Ishikawa (cell line): ENCODE measurements around the gene DLEC1.

ENCODE experiments used
- CEBPB ChIP-seq: IDR thresholded peaks from 2 replicates; pipeline ENCODE4 v1.6.1; 2012
- CREB1 ChIP-seq: IDR thresholded peaks from 2 replicates; pipeline ENCODE4 v1.6.1; 2012; ENCODE audit warnings: low read depth
- EGR1 ChIP-seq: IDR thresholded peaks from 2 replicates; pipeline ENCODE4 v1.6.1; 2012
- EP300 ChIP-seq: IDR thresholded peaks from 2 replicates; pipeline ENCODE4 v1.6.1; 2012; ENCODE audit warnings: borderline replicate concordance
- FOXM1 ChIP-seq: IDR thresholded peaks from 2 replicates; pipeline ENCODE4 v1.6.1; 2012; ENCODE audit warnings: low read depth, borderline replicate concordance
- NFIC ChIP-seq: IDR thresholded peaks from 2 replicates; pipeline ENCODE4 v1.6.1; 2012
- RAD21 ChIP-seq: IDR thresholded peaks from 2 replicates; pipeline ENCODE4 v1.6.1; 2012; ENCODE audit warnings: low read depth
- TAF1 ChIP-seq: IDR thresholded peaks from 2 replicates; pipeline ENCODE4 v1.6.1; 2012; ENCODE audit warnings: low read depth, mild to moderate bottlenecking
- TCF12 ChIP-seq: IDR thresholded peaks from 2 replicates; pipeline ENCODE4 v1.6.1; 2012; ENCODE audit warnings: low read depth
- TEAD4 ChIP-seq: IDR thresholded peaks from 2 replicates; pipeline ENCODE4 v1.6.1; 2012
- YY1 ChIP-seq: IDR thresholded peaks from 2 replicates; pipeline ENCODE4 v1.6.1; 2012; ENCODE audit warnings: low read depth
- ZBTB7A ChIP-seq: IDR thresholded peaks from 2 replicates; pipeline ENCODE4 v1.6.1; 2012; ENCODE audit warnings: low read depth
- TF ChIP-seq, protein P1 (sequence below): IDR thresholded peaks from 2 replicates; pipeline ENCODE4 v1.6.1; 2012; ENCODE audit warnings: low read depth, mild to moderate bottlenecking
- TF ChIP-seq, protein P2 (sequence below): IDR thresholded peaks from 2 replicates; pipeline ENCODE4 v1.6.1; 2012
- TF ChIP-seq, protein P3 (sequence below): IDR thresholded peaks from 2 replicates; pipeline ENCODE4 v1.6.1; 2012

DLEC1 gene

DNA sequence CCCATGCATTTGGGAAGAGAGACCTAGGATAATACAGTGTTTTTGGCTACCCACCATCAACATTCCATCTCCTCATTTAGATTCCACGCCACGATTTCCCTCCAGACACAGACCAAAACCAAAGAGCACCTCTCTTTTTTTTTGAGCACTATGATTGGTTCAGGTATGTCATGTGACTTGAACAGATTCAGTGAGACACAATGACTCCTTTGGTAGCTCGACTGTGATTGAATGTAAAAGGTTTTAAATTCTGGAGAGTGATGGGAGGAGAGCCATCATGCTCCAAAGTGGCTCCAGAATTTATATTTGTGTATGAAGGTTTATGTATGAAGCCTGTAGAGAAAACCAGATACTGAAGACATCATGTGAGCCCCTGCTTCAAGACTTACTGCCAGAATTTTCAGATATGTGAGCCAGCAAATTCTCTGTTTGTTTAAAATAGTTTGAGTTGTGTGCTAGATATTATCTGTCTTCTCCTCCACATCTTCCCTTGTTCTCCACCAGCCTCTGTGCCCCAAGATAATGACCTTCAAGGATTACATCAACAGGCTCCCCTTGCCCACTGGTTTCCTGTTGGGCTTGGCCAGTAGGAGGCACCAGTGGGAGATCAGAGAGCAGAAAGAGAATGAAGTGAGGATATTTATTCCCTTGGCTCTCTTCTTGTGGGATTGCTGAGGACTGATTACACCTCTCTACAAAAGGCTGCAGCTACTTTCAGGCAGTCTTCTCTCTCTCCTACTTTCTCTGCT lies 111.9 kb downstream of the DLEC1 start:
- TF ChIP-seq ZBTB7A (no peak), EP300 (no peak), FOXM1 (no peak), EGR1 (no peak)

DNA sequence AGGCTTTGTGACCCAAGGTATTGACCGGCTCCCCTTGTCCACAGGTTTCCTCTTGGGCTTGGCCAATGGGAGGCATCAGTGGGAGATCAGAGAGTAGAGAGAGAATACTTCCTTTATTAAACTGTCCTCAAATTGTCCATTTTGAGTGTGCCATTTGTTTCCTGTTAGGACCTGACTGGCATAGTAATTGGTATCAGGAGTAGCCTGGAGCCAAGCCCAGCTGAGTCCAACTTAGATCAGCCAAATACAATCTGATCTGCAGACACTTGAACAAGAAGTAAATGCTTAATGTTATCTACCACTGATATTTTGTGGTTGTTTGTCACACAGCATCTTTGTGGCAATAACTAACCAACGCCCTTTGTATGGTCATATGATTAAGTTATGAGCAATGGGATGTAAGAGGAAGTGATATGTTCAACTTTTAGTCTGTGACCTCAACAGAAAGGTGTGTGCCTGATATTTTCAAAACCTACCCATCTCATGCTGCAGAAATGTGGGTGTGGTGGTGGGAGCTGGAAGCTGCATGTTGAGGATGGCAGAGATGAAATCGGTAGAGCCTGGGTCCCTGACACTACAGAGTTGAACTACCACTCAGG lies 112.8 kb downstream of the DLEC1 start:
- TF ChIP-seq NFIC (no peak), TCF12 (no peak), ZBTB7A (no peak), TAF1 (no peak), EP300 (no peak)
- TF ChIP-seq, protein P1, sequence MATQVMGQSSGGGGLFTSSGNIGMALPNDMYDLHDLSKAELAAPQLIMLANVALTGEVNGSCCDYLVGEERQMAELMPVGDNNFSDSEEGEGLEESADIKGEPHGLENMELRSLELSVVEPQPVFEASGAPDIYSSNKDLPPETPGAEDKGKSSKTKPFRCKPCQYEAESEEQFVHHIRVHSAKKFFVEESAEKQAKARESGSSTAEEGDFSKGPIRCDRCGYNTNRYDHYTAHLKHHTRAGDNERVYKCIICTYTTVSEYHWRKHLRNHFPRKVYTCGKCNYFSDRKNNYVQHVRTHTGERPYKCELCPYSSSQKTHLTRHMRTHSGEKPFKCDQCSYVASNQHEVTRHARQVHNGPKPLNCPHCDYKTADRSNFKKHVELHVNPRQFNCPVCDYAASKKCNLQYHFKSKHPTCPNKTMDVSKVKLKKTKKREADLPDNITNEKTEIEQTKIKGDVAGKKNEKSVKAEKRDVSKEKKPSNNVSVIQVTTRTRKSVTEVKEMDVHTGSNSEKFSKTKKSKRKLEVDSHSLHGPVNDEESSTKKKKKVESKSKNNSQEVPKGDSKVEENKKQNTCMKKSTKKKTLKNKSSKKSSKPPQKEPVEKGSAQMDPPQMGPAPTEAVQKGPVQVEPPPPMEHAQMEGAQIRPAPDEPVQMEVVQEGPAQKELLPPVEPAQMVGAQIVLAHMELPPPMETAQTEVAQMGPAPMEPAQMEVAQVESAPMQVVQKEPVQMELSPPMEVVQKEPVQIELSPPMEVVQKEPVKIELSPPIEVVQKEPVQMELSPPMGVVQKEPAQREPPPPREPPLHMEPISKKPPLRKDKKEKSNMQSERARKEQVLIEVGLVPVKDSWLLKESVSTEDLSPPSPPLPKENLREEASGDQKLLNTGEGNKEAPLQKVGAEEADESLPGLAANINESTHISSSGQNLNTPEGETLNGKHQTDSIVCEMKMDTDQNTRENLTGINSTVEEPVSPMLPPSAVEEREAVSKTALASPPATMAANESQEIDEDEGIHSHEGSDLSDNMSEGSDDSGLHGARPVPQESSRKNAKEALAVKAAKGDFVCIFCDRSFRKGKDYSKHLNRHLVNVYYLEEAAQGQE = no peak
- TF ChIP-seq, protein P2, sequence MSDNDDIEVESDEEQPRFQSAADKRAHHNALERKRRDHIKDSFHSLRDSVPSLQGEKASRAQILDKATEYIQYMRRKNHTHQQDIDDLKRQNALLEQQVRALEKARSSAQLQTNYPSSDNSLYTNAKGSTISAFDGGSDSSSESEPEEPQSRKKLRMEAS = no peak

DNA sequence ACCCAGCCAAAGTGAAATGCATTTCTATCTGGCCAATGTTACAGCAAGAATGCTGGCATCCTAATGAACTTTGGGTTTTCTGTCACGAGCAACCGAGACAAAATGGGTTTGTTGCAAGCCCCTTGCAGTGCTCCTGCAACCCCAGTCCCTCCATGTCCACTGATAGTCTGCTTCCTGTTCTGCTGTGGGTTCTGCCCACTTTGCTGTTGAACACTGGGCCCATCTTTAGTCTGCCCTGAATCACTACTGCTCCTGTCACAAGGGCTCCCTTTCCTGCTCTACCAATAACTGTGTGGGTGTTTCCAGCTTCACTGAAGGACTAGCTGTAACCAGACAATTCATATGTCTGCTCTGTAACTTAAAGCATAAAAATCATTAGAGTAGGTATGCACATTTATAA lies 113.6 kb downstream of the DLEC1 start:
- TF ChIP-seq, protein P2 = no peak
- TF ChIP-seq TEAD4 = no peak
- no peak for TF ChIP-seq CEBPB
- TF ChIP-seq, protein P3, sequence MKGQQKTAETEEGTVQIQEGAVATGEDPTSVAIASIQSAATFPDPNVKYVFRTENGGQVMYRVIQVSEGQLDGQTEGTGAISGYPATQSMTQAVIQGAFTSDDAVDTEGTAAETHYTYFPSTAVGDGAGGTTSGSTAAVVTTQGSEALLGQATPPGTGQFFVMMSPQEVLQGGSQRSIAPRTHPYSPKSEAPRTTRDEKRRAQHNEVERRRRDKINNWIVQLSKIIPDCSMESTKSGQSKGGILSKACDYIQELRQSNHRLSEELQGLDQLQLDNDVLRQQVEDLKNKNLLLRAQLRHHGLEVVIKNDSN = no peak
- TF ChIP-seq EP300 = no peak
- no peak for TF ChIP-seq RAD21
- no peak for TF ChIP-seq TCF12
- TF ChIP-seq, protein P1 = no peak

DNA sequence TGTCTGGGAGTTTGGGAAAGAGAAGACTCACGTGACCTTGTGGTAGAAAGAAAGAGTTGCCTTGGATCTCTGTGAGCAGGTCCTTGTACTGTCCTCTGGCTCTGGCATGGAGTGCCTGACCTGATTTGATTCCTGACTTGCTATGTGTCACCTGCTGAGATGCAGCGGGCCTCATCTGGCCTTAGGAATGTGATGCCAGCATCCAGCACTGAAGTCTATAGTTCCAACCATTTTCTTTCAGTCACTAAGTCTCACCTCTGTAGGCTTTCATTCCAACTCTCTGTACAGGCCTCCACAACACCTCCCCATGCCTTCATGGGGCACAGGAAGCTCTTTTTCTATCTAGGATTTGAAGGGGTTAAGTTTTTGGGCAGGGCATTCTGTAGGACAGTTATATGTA lies 114.2 kb downstream of the DLEC1 start:
- TF ChIP-seq, protein P3 = no peak
- no peak for TF ChIP-seq RAD21
- no peak for TF ChIP-seq YY1
- TF ChIP-seq TCF12 = no peak
- no peak for TF ChIP-seq CREB1
- TF ChIP-seq FOXM1 = no peak
- no peak for TF ChIP-seq TAF1
- TF ChIP-seq NFIC = no peak
- TF ChIP-seq, protein P1 = no peak
- no peak for TF ChIP-seq ZBTB7A
- no peak for TF ChIP-seq EP300
- TF ChIP-seq, protein P2 = no peak
- no peak for TF ChIP-seq EGR1
